ENCODE measurements around the gene IMMP2L. TPM values are rescaled to one million over a fixed set of nuclear protein-coding genes. Genes with fewer than 3 reads are reported as not detected.

IMMP2L gene
- total RNA-seq, 1 experiment from 2014 or later: 13.6 TPM

GRCh38 chr7:110764852-110765251, 797.4 kb downstream of the IMMP2L start (continued):
- no peak for TF ChIP-seq ERG (CRISPR knock-in tag; IDR thresholded peaks at IDR 0.05)
- TF ChIP-seq FOXJ3 (CRISPR knock-in tag; IDR thresholded peaks at IDR 0.05; ENCODE audit: borderline replicate concordance): no peak

DNA sequence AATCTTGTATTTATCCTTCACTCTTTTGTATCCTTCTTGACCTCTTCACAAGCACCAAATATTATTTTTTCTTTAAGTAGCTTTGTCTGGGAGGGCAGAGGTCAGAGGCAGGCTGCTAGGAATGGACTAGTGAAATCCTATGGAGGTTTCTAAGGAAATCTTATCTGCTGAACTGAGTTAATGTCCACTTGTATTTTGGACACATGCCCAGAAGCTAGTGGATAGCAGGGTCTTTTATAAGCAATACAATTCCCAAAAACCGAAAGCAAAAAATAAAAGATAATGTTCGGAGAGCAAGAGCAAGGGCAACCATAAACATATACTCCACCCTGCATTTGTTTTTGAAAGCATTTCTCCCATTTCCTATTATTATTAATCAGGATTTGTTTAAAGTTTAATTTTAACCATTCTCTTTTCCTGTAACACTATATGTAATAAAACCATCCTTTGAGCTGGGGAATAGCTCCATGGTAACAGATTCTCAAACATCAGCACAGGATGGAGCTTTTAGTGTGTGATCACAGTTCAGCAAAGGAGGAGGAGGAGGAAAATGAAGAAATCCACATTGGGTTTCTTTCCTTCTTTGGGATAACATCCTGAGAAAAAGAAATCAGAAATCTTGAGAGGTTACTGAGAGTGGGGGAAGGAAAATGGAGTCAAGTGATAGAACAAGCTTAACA, 799.6 kb downstream of the IMMP2L start:
- CTCF ChIA-PET: interaction anchor here (1.4 kb wide), 1 partner anchor 336 kb away, joined by 3 read pairs; no protein-coding TSS in a partner anchor
- H3K36me3 Mint-ChIP-seq: no peaks in the 10 kb centered on the region
- no peak for ATAC-seq
- no peak overlapping the region for H3K27ac Mint-ChIP-seq
- TF ChIP-seq ZNF232 (CRISPR knock-in tag; IDR thresholded peaks at IDR 0.05) (no peak), ZNF263 (CRISPR knock-in tag; IDR thresholded peaks at IDR 0.05; ENCODE audit: low read depth) (no peak), HMGA2 (CRISPR knock-in tag; IDR thresholded peaks at IDR 0.05) (no peak), ERG (CRISPR knock-in tag; IDR thresholded peaks at IDR 0.05) (no peak), CREB1 (CRISPR knock-in tag; IDR thresholded peaks at IDR 0.05) (no peak), ZNF416 (CRISPR knock-in tag; IDR thresholded peaks at IDR 0.05) (no peak)
- TF ChIP-seq, protein P1, sequence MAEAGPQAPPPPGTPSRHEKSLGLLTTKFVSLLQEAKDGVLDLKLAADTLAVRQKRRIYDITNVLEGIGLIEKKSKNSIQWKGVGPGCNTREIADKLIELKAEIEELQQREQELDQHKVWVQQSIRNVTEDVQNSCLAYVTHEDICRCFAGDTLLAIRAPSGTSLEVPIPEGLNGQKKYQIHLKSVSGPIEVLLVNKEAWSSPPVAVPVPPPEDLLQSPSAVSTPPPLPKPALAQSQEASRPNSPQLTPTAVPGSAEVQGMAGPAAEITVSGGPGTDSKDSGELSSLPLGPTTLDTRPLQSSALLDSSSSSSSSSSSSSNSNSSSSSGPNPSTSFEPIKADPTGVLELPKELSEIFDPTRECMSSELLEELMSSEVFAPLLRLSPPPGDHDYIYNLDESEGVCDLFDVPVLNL (CRISPR knock-in tag; IDR thresholded peaks at IDR 0.05; ENCODE audit: borderline replicate concordance, low read depth): no peak
- no peak for DNase-seq (ENCODE audit: low spot score)
- no peak overlapping the region for H3K4me3 Mint-ChIP-seq
- no peaks in the 10 kb centered on the region for H3K27me3 Mint-ChIP-seq (ENCODE audit: low read depth)
- no peaks in the 10 kb centered on the region for H3K9me3 Mint-ChIP-seq
- POLR2A ChIA-PET: no interaction called here
- peaks cover 21% of the 10 kb centered on the region for H3K4me1 Mint-ChIP-seq

DNA sequence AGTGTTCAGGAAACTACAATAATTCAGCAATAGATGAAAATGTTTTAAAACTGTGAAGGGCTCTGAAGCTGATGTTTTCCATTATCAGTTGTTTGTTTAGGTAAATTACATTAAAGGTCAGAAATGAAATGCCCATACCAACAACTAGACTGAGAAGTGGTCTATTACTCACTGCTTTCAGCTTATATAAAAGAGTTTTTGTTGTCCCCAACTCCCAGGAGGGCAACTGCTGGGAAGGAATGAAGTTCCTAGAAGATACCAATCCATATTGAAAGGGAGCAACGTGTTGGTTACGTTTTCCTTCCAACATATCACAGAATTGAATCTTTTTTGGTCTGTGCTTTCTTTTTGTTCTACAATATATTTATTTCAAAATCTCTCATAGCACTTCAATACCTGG, 802.0 kb downstream of the IMMP2L start:
- ChIA-PET CTCF (no interaction called here), POLR2A (no interaction called here)
- no peak overlapping the region for H3K4me3 Mint-ChIP-seq
- DNase-seq (ENCODE audit: low spot score): no peak
- no peak overlapping the region for H3K27ac Mint-ChIP-seq
- ATAC-seq: no peak
- no peaks in the 10 kb centered on the region for H3K27me3 Mint-ChIP-seq (ENCODE audit: low read depth)
- H3K9me3 Mint-ChIP-seq: no peaks in the 10 kb centered on the region
- peaks cover 10% of the 10 kb centered on the region for H3K4me1 Mint-ChIP-seq
- H3K36me3 Mint-ChIP-seq: no peaks in the 10 kb centered on the region
- TF ChIP-seq, protein P2, sequence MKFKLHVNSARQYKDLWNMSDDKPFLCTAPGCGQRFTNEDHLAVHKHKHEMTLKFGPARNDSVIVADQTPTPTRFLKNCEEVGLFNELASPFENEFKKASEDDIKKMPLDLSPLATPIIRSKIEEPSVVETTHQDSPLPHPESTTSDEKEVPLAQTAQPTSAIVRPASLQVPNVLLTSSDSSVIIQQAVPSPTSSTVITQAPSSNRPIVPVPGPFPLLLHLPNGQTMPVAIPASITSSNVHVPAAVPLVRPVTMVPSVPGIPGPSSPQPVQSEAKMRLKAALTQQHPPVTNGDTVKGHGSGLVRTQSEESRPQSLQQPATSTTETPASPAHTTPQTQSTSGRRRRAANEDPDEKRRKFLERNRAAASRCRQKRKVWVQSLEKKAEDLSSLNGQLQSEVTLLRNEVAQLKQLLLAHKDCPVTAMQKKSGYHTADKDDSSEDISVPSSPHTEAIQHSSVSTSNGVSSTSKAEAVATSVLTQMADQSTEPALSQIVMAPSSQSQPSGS (CRISPR knock-in tag; IDR thresholded peaks at IDR 0.05; ENCODE audit: borderline replicate concordance, low read depth): no peak
- TF ChIP-seq MXD4 (CRISPR knock-in tag; IDR thresholded peaks at IDR 0.05; ENCODE audit: borderline replicate concordance): no peak
- TF ChIP-seq GRHL2 (CRISPR knock-in tag; IDR thresholded peaks at IDR 0.05; ENCODE audit: insufficient replicate concordance, severe bottlenecking): no peak
- TF ChIP-seq ETV6 (CRISPR knock-in tag; IDR thresholded peaks at IDR 0.05): no peak
- TF ChIP-seq, protein P3, sequence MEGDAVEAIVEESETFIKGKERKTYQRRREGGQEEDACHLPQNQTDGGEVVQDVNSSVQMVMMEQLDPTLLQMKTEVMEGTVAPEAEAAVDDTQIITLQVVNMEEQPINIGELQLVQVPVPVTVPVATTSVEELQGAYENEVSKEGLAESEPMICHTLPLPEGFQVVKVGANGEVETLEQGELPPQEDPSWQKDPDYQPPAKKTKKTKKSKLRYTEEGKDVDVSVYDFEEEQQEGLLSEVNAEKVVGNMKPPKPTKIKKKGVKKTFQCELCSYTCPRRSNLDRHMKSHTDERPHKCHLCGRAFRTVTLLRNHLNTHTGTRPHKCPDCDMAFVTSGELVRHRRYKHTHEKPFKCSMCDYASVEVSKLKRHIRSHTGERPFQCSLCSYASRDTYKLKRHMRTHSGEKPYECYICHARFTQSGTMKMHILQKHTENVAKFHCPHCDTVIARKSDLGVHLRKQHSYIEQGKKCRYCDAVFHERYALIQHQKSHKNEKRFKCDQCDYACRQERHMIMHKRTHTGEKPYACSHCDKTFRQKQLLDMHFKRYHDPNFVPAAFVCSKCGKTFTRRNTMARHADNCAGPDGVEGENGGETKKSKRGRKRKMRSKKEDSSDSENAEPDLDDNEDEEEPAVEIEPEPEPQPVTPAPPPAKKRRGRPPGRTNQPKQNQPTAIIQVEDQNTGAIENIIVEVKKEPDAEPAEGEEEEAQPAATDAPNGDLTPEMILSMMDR (IDR thresholded peaks at IDR 0.05): no peak
- no peak for TF ChIP-seq ZNF671 (CRISPR knock-in tag; IDR thresholded peaks at IDR 0.05)
- no peak for TF ChIP-seq ATF1 (CRISPR knock-in tag; IDR thresholded peaks at IDR 0.05)
- no peak for TF ChIP-seq ZNF532 (CRISPR knock-in tag; IDR thresholded peaks at IDR 0.05; ENCODE audit: borderline replicate concordance)
- TF ChIP-seq RELA (CRISPR knock-in tag; IDR thresholded peaks at IDR 0.05; ENCODE audit: borderline replicate concordance): no peak
- TF ChIP-seq SOX15 (CRISPR knock-in tag; IDR thresholded peaks at IDR 0.05): no peak
- no peak for TF ChIP-seq USF1 (CRISPR knock-in tag; IDR thresholded peaks at IDR 0.05)

Measured in WTC11 (cell line).